GM12801 (cell line): ENCODE results near the gene COL6A2.

Experiments
- TF ChIP-seq, protein P1 (sequence below): IDR thresholded peaks from one replicate; pipeline ENCODE4 v1.5.1; 2011; ENCODE audit warnings: control low read depth; ENCODE audit not compliant: insufficient read length; ENCODE audit errors: extremely low read depth

The COL6A2 gene

DNA sequence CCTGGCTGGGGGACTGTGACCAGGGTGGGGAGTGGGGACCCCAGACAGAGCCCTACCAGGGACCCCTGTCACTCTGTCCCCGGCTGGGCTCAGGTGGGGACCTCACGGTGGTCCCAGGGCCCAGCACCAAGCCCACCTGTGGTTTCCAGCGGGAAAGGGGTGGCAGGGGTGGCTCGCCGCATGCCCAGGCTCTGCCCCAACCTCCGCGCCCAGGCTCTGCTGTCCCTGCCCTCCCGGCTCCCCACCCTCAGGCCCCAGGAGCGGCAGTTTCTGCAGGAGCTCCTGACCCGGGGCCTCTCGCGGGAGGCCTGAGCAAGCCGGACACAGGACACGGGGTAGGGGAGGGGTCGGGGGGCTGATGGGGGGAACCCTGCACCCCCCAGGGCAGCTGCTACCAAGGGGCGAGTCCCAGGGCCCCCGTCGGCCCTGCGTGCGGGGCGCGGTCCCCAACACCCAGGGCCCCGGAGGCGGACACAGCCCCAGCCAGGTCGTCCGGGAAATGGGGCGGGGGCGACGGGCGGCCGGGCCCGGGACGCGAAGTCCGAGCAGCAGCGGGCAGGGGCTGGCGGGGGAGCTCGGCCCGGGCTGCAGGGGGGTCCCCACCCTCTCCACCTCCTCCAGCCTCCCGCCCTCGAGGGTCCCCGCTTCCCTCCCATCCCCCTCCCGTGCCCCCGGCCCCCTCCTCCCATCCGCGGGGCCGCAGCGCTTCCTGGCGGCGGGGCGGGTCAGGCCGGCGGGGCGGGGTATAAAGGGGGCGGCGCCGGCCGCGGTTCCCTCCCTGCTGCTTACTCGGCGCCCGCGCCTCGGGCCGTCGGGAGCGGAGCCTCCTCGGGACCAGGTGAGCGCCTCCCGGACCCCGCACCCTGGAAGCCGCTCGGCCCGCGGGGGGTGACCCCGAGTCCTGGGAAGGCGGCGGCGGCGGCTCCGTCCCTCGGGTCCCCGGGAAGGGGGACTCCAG lies at the start of gene COL6A2:
Gene COL6A2, plus strand, starts transcription at position 777 of the 958 bp plus-strand sequence.
- TF ChIP-seq, protein P1, sequence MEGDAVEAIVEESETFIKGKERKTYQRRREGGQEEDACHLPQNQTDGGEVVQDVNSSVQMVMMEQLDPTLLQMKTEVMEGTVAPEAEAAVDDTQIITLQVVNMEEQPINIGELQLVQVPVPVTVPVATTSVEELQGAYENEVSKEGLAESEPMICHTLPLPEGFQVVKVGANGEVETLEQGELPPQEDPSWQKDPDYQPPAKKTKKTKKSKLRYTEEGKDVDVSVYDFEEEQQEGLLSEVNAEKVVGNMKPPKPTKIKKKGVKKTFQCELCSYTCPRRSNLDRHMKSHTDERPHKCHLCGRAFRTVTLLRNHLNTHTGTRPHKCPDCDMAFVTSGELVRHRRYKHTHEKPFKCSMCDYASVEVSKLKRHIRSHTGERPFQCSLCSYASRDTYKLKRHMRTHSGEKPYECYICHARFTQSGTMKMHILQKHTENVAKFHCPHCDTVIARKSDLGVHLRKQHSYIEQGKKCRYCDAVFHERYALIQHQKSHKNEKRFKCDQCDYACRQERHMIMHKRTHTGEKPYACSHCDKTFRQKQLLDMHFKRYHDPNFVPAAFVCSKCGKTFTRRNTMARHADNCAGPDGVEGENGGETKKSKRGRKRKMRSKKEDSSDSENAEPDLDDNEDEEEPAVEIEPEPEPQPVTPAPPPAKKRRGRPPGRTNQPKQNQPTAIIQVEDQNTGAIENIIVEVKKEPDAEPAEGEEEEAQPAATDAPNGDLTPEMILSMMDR = no peak

DNA sequence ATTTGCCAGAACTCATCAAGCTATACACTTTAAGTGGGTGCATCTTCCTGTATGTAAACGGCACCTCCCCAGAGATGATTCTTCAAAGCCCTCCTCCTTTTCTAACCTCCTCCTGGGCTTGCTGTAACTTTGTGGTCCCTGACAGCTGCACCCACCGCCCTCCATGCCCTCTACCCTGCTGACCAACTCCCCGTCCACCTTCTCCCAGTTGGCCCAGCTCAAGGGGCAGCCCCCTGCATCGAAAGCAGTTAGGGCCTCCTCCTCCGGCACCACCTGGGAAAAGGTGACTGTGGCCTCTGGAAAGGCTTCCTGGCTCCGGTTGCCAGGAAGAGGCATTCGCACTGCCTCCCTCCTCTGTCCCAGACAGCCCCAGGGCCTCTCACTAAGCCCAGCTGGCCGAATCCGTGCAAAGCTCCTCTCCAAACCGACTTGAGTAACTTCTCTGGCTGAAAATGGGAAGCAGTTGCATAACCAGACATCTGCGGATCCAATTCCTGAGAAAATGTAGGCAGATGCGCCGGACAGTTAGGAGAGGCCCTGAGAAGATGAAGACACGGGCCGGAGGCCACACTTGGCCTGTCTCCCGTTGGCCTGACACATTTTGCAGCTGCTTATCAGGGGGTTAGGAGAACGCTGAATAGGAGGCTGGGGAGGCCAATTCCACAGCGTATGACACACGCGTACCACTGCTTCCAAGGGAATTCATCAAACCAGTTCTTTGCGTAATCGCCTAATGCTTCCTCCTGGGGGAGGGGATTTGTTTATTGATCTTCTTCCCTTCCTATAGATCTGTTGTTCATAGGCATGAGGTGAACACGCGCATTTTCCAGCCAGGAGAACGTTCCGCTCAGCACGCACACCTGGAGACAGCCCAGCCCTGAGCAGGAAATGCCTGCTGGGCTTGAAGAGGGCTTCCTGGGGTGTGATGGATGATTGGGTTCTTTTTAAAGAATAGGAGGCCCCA lies 48.7 kb upstream of the COL6A2 start:
- TF ChIP-seq, protein P1 = no peak

DNA sequence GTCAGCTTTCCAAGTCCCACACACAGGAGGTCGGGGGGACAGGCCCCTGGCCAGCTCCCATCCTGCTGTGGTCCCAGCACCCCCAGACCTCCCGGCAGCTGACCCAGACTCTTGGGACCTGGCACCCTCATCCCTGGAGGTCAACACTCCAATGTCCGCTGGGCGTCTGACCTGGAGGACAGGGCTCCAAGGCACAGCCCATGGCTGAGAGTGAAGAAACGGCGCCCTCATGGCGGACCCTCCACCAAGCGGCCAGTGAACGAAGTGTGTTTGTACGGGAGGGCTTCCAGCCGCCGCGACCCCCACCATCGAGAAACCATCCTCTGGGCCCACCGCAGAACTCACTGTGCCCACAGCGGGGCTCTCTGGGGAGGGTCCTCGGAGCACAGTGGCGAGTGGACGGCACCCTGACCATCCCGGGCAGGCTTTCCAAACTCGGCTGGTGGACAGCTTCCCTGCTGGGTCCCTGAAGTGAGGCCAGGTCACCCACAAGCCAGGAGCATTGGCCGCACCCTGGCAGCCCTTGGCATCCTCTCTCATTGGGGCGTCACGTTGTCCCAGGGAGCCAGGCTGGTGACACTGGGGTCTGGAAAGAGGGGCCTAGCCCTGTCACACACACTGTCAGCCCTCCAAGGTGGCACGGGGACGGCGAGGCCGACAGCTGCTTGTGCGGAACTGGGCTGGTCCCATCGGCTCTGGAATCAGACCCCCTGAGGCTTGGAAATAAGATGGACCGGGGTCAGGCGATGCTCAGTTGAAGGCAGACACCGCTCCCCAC lies 47.8 kb upstream of the COL6A2 start:
- TF ChIP-seq, protein P1 = no peak

DNA sequence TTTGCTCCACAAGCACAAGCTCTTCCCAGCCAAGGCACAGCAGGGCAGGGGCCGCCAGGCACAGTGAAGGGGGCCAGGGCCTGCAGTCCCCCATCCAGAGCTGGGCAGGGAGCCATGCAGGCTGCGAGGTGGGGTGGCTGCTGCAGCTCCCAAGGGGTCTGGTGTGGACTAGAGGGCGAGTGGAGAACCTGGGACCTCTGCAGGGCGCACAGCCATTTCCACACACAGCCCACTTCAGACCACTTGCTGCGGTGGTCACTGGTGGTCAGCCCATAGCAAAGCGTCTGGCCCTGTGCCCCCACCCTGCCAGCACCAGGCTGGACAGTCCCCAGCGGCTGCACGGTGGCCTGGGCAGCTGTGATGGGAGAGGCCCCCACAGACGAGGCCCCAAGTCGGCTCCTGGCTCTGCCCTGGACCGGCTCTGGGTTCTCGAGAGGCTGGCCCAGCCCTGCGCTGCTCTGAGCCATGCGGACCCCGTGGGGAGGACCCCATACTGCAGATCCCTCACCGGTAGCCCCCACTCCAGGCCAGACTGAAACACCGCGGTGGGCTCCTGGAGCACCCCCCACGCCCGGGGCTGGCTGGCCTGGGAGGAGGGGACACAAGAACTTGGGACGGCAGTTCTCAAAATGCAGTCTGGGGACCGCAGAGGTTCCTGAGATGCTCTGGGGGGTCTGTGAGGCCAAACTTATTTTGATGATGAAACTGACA lies 47.1 kb upstream of the COL6A2 start:
- TF ChIP-seq, protein P1 = no peak

DNA sequence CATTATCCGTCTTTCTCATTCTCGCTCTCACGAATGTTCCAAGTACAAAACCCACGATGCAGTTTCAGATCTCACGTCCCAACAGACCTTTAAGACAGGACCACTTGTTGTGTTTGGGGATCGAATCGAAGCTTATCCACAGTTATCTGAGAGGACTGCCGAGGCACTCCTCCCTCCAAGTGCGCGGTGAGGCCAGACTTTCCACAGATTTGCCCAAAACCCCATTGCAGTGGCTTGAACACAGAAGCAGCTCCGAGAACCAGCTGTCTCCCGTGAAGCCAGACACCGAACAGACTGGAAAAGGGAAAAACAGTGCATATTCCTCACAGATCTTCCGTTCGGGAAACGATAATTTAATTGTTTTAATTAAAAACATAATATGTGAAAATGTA lies 46.5 kb upstream of the COL6A2 start:
- TF ChIP-seq, protein P1 = no peak

DNA sequence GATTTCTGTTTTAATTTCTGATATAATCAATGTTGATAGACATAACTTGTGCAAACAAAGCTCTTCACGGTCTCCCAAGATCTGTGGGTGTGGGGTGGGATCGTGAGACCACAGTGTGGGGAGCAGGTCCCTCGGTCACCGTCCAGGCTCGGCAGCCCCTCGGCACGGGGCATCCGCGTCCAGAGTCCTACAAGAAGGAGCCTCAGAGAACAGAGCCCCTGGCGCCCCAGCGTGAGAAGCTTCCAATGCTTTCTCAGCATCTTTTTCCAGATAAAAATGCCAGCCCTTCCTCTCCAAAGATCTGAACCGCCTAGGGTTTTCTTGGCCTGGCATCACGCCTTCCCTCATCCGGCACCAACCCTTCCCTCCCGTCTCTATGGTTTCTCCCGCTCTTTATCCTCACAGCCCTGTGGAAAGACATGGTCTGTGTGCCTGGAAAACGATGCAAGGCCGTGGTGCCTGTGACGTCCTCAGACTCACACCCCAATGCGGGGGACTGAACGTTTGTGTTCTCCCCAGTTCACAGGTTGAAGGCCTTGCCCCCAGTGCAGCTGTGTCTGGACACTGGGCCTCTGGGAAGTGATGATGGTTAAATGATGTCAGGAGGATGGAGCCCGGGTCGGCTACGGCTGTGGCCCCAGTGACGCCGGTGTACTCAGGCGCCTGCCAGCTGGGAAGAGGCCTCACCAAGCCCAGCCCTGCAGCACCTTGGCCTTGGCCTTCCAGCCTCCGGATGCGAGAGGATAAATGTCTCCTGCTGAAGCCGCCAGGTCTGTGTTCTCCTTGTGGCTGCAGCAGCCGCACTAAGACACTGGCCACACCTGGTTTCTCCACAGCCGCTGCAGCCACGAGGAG lies 45.9 kb upstream of the COL6A2 start:
- TF ChIP-seq, protein P1 = no peak
